GM19239 (cell line): Measurements from ENCODE around the gene OGFOD3.
A peak's percentile ranks its signal among the peaks of the same experiment; 100 is the strongest.
"Not testable (repeated sequence)": the region's sequence is repeated elsewhere in the genome, so short reads cannot be mapped to it uniquely, and the experiment has no call there.

Experiments
- DNase-seq: peaks from one replicate; pipeline ENCODE4 v3.0.0; 2011; ENCODE audit warnings: low spot score; ENCODE audit not compliant: insufficient read length
- FAIRE-seq: peaks from 2 replicates; lab custom pipeline; 2011; peaks lifted over from hg19 to GRCh38; lab: Jason Lieb, UNC

The OGFOD3 gene

DNA sequence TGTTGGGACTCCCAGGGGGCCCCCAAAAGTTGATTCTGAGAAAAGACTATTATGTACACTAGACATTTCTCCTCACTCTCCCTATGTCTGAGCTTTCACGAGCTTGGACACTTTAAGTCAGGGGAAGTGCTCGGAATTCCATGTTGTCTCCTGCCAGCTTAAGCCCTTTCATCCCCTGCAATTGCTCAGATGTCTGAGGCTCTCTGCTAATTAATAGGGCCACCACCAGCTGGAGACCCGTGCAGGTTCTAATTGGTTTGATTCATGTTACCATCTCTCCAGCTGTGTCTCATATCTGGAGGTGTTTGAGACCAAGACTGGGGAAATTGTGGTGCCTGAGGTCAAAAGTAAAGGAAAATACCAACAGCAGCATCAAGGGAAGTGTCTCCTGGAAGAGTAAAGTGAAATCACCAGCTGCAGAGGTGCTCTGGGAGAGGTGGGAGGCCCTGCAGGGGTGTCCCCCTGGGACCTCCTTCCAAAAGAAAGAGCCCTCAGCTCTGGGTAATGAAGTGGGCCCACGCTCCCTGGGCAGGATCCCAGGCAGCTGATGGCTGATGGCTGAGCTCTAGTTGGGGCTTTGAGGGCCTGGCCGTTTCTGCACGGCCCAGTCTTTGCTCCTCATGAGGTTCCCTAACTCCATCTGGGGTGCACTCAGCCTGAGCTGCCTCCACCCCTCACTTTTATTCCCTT is 52.6 kb downstream of the OGFOD3 start:
- DNase-seq (no peak), FAIRE-seq (no peak)

DNA sequence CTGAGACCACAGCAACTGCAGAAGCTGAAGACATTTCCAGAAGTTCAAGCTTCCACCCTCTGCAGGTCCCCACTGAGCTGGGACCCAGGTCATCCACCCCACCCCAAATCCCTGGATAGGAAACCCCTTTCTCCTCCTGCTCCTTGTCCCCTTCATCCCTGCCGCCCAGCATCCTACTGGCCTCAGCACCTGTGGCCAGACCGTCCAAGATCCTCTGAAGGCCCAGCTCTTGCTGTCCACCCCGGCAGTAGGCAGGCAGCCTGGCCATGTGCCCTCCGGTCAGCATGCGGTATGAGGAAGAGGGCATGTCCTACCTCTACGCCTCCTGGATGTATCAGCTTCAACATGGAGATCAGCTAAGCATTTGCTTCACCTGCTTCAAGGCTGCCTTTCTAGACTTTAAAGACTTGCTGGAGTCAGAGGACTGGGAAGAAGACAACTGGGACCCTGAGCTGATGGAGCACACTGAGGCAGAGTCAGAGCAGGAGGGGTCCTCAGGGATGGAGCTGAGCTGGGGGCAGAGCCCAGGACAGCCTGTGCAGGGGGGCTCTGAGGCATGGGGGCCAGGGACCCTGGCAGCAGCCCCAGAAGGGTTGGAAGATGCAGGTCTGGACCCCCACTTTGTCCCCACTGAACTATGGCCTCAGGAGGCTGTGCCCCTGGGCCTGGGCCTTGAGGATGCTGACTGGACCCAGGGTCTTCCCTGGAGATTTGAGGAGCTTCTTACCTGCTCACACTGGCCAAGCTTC is 56.3 kb downstream of the OGFOD3 start:
- FAIRE-seq (no peak), DNase-seq (no peak)

DNA sequence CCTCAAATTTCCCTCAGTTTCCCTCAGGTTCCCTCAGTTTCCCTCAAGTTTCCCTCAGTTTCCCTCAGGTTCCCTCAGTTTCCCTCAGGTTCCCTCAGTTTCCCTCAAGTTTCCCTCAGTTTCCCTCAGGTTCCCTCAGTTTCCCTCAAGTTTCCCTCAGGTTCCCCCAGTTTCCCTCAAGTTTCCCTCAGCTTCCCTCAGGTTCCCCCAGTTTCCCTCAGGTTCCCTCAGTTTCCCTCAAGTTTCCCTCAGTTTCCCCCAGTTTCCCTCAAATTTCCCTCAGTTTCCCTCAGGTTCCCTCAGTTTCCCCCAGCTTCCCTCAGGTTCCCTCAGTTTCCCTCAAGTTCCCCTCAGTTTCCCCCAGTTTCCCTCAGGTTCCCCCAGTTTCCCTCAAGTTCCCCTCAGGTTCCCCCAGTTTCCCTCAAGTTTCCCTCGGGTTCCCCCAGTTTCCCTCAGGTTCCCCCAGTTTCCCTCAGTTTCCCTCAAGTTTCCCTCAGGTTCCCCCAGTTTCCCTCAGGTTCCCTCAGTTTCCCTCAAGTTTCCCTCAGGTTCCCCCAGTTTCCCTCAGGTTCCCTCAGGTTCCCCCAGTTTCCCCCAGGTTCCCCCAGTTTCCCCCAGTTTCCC is 58.8 kb downstream of the OGFOD3 start:
- FAIRE-seq, DNase-seq: not testable (repeated sequence)

DNA sequence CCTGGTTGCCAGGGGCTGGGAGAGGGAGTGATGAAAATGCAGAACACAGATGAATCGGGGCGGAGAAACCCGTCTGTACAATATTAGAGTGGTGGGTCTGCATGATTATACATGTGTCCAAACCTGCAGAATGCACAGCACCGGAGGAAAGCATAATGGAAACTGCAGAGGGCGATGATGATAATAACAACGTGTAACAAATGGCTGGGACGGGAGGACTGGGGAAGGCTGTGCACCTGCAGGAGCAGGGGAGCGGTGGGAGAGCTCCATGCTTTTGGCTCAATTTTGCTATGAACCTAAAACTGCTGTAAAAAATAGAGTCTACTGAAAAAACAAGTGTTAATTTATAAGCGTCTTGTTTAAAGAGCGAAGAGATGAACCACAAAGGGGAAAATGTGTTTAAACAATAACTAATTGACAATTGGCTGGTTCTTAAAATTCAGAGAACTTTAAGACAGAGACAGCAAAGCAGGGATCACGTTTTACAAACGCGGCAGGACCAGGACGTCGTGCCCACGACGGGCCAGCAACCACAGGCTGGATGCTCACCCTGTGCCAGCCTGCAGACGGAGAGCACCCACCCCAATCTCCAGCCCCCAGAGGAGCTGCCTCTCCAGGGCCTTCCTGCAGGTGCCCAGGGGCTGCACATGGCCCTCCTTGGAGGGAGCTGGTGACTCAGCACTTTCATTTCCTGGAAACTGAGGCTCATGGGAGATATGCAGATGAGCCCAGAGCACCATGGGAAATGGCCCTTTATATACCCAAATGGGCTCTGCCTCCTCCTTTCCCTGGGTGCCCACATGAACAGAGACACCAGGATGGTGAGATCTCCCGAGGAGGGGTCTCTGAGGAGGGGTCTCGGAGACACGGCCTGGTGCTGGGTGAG is 59.7 kb downstream of the OGFOD3 start, which contains the start of gene TEX19:
Gene TEX19, plus strand, starts transcription at position 783 of the 886 bp plus-strand sequence. CDS start 2,904 bp downstream, outside the sequence.
- no peak for FAIRE-seq
- DNase-seq, result no peak

DNA sequence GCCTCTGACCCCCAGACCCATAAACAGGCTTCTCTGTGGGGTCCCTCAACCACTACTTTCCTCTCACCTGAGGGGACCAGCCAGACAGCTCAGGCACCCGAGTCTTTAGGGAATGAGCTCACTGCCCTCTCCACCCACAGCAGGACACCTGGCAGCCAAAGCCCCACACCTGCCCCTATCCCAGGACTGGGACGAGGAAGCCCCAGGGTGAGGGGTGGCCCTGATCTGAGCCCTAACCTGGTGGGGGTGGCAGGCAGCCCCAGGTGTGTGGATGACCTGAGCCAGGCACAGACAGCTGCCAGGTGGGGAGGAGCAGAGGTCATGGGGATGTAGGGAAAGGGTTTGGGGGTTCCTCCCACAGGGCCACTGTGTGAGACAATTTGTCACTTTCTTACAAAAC is 61.0 kb downstream of the OGFOD3 start:
- DNase-seq (no peak), FAIRE-seq (no peak)

DNA sequence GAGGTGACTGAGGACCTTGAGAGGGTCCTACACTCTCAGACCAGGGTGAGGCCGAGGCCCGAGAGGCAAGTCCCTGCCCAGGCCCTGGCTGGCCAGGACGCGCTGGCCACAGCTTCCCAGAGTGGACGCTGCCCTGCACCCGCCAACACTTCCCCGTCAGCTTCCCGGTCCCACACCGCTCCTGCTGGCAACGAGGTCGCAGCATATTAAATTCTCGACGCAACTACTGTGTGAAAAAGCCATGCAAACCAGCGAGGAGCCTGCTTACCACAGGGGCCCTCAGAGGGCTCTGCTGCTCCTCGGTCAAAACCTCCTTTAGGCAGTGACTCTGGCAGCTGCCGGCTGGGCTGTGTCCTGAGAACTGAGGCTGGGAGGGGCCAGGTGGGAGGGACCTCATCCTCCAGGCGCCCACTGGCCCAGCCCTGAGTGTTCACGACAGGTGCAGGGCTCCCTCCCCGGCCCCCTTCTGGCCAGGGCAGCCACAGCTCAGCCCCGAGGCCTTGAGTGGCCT is 61.5 kb downstream of the OGFOD3 start:
- DNase-seq (no peak), FAIRE-seq (no peak)

- FAIRE-seq (no peak), DNase-seq (no peak)
These were observed 62.5 kb downstream of the OGFOD3 start for GRCh38 chr17:82355770-82356427.

GRCh38 chr17:82354804-82355308 is 63.5 kb downstream of the OGFOD3 start:
- DNase-seq, result no peak
- no peak for FAIRE-seq

GRCh38 chr17:82353484-82353883 is 64.9 kb downstream of the OGFOD3 start:
- no peak for FAIRE-seq
- no peak for DNase-seq

GRCh38 chr17:82351713-82352488 is 66.5 kb downstream of the OGFOD3 start:
- peak; percentile 87 for DNase-seq
- peak; percentile 88 for FAIRE-seq

DNA sequence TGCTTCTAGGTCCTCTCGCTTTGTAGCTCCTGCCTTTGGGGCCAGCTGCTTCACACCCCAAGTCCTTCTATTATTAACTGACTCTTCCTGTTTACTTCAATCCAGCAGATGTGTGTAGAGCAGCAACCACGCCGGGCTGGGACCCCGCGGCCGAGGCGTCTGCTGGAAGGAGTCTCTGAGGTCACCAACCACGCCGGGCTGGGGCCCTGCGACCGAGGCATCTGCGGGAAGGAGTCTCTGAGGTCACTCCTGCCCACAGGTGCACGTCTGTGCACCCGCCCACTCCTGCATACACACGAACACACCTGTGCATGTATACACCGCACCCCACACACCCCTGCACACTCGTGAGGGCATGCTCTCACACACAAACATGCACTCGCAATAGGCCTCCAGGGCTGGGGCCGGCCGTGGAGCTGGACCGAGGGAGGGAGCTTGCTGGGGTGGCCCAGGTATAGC is 67.1 kb downstream of the OGFOD3 start:
- FAIRE-seq, result peak; percentile 64

DNA sequence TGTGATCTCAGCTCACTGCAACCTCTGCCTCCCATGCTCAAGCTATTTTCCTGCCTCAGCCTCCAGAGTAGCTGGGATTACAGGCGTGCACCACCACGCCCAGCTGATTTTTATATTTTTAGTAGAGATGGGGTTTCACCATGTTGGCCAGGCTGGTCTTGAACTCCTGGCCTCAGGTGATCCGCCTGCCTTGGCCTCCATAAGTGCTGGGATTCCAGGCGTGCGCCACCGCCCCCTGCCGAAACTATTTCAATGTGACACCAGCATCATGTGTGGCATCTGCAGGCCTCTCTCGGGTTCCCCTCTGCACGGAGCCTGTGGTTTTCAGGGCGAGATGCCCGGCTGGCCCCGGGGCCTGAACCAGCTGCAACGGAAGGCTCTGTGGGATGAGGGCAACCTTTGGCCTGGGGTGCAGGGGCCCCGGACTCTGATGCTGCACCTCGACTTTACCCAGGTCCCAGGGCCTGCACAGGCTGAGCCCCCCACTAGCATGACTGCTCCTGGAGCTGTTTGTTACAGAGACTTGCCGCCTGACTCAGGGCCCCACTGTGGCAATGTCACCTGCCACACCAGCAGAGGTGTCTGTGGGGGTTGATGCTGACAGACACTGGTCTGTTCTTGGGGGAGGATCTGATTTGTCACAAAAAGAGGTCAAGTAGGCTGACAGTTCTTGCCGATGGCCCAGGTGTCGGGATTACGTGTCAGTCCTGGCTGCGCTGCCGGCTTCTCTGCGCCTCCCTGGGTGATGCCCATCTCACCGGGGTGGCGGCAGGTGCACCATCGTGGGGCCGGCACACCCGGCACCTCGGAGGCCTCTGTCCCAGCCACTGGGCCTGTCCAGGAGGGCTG is 68.0 kb downstream of the OGFOD3 start:
- DNase-seq (no peak), FAIRE-seq (no peak)

More for the DNA sequence above, 67.1 kb downstream of the OGFOD3 start:
- no peak for DNase-seq

GRCh38 chr17:82349287-82349701 is 69.1 kb downstream of the OGFOD3 start:
- FAIRE-seq, result no peak

DNA sequence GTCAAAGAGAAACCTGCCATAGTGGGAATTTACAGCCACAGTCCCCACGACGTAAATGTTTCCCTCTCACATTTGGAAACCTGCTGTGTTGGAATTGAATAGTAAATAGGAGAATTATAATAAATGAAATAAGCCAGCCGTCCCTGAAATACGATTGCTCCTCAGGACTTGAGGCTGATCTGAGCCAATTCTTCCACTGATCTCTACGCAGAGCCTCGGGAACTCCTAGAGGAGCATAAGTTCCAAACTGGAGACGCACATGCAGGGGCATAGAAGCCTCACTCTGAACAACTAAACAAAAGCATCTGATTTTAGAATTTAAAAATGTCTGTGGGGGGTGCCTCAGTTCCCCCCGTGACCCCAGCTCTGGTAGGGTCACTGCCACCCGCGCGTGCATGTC is 69.5 kb downstream of the OGFOD3 start:
- DNase-seq (no peak), FAIRE-seq (no peak)

More at GRCh38 chr17:82349287-82349701, 69.1 kb downstream of the OGFOD3 start:
- DNase-seq, result no peak

- DNase-seq (no peak), FAIRE-seq (no peak)
These were observed 70.0 kb downstream of the OGFOD3 start for GRCh38 chr17:82348434-82348833.

- not testable (repeated sequence) for DNase-seq, FAIRE-seq
These were observed 70.4 kb downstream of the OGFOD3 start for GRCh38 chr17:82347994-82348393.
